Neural crest cell (in vitro differentiated cells): ENCODE results near the gene IGFALS. TPM values are rescaled to one million over a fixed set of nuclear protein-coding genes. Genes with fewer than 3 reads are reported as not detected.

Experiments
- DNase-seq: peaks from one replicate; pipeline ENCODE4 v3.0.0; 2021; ENCODE audit warnings: low read depth, mixed read lengths, low spot score
- H3K27ac Mint-ChIP-seq: one replicate; pipeline ENCODE4 v1.8.0; 2021; ENCODE audit warnings: mild to moderate bottlenecking, mixed read lengths; ENCODE audit not compliant: unreplicated experiment
- H3K27me3 Mint-ChIP-seq: 2 replicates; pipeline ENCODE4 v1.8.0; 2021; ENCODE audit warnings: low read depth, mild to moderate bottlenecking, mixed read lengths
- H3K36me3 Mint-ChIP-seq: 2 replicates; pipeline ENCODE4 v1.8.0; 2021; ENCODE audit warnings: low read depth, mild to moderate bottlenecking, mixed read lengths
- H3K4me1 Mint-ChIP-seq: 2 replicates; pipeline ENCODE4 v1.8.0; 2021; ENCODE audit warnings: mixed read lengths
- H3K4me3 Mint-ChIP-seq: one replicate; pipeline ENCODE4 v1.8.0; 2021; ENCODE audit warnings: mild to moderate bottlenecking, mixed read lengths
- H3K9me3 Mint-ChIP-seq: 2 replicates; pipeline ENCODE4 v1.8.0; 2021; ENCODE audit warnings: mixed read lengths
- total RNA-seq: library from RNA; stranded (reverse); gene quantifications from 2 replicates; pipeline ENCODE4 v1.2.1, GENCODE V29; 2021
- TF ChIP-seq, protein P1 (sequence below): fragments of 200-600 bp; sonication (generic); conservative IDR thresholded peaks from 2 replicates; pipeline ENCODE4 v1.5.0; 2021; ENCODE audit warnings: antibody characterized with exemption, mild to moderate bottlenecking

The IGFALS gene
- total RNA-seq, 1 donor from 2014 or later, result 0.14 TPM

- Mint-ChIP-seq H3K4me3 (no peak overlapping the region), H3K27ac (no peak overlapping the region)
These were observed 48.2 kb downstream of the IGFALS start for GRCh38 chr16:1745181-1745899.

GRCh38 chr16:1744338-1744840, 49.1 kb downstream of the IGFALS start:
- Mint-ChIP-seq H3K36me3 (no peaks in the 10 kb centered on the region), H3K27ac (no peak overlapping the region), H3K27me3 (no peaks in the 10 kb centered on the region), H3K4me1 (no peaks in the 10 kb centered on the region), H3K4me3 (no peak overlapping the region), H3K9me3 (no peaks in the 10 kb centered on the region)
- TF ChIP-seq, protein P1, sequence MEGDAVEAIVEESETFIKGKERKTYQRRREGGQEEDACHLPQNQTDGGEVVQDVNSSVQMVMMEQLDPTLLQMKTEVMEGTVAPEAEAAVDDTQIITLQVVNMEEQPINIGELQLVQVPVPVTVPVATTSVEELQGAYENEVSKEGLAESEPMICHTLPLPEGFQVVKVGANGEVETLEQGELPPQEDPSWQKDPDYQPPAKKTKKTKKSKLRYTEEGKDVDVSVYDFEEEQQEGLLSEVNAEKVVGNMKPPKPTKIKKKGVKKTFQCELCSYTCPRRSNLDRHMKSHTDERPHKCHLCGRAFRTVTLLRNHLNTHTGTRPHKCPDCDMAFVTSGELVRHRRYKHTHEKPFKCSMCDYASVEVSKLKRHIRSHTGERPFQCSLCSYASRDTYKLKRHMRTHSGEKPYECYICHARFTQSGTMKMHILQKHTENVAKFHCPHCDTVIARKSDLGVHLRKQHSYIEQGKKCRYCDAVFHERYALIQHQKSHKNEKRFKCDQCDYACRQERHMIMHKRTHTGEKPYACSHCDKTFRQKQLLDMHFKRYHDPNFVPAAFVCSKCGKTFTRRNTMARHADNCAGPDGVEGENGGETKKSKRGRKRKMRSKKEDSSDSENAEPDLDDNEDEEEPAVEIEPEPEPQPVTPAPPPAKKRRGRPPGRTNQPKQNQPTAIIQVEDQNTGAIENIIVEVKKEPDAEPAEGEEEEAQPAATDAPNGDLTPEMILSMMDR, result no peak
- no peak for DNase-seq

More at GRCh38 chr16:1745181-1745899, 48.2 kb downstream of the IGFALS start:
- no peaks in the 10 kb centered on the region for H3K27me3 Mint-ChIP-seq
- H3K9me3 Mint-ChIP-seq, result no peaks in the 10 kb centered on the region
- H3K36me3 Mint-ChIP-seq, result no peaks in the 10 kb centered on the region
- DNase-seq, result no peak
- TF ChIP-seq, protein P1, result no peak
- H3K4me1 Mint-ChIP-seq, result no peaks in the 10 kb centered on the region

GRCh38 chr16:1743376-1744337, 49.8 kb downstream of the IGFALS start:
- no peak overlapping the region for H3K27ac Mint-ChIP-seq
- H3K9me3 Mint-ChIP-seq, result no peaks in the 10 kb centered on the region
- TF ChIP-seq, protein P1, result no peak
- DNase-seq, result no peak
- no peaks in the 10 kb centered on the region for H3K36me3 Mint-ChIP-seq
- no peaks in the 10 kb centered on the region for H3K27me3 Mint-ChIP-seq
- no peaks in the 10 kb centered on the region for H3K4me1 Mint-ChIP-seq
- H3K4me3 Mint-ChIP-seq, result no peak overlapping the region

GRCh38 chr16:1741553-1742165, 51.8 kb downstream of the IGFALS start:
- Mint-ChIP-seq H3K9me3 (no peaks in the 10 kb centered on the region), H3K4me3 (no peak overlapping the region)
- TF ChIP-seq, protein P1, result no peak

DNA sequence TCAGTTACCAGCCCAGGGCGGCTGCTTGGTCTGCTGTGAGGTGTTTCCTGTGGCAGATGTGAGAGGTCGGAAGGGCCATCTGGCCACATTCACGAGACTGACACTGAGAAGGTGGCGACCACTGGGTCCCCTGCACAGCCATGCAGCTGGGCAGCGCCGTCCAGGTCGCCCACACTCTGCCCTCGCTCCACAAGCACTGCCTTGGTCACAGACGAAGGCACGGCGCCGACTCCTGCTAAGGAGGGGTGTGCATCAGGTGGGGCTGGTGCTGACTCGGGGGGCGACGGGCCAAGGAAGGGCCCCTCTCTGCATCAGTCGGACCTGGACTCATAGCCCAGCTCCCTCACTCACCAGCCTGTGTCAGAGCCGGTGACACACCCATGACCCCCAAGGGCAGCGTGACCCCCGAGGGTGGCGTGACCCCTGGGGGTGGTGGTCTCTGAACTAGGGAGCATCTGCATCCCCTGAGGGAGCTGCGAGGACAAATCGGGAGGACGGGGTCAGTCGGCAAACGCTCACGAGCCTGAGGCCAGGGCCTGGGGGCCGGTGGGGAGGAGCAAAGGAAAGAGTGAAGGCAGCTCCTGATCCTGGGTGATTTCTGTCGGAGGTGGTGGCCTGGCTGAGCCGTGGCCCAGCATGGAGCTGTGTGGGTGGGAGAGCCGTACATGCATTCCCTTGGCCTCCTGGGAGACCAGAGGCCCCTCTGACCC, 52.6 kb downstream of the IGFALS start:
- H3K27ac Mint-ChIP-seq, result peak overlapping the region; percentile 43
- H3K4me1 Mint-ChIP-seq, result no peaks in the 10 kb centered on the region
- TF ChIP-seq, protein P1, result no peak
- DNase-seq, result no peak
- no peaks in the 10 kb centered on the region for H3K27me3 Mint-ChIP-seq
- no peak overlapping the region for H3K4me3 Mint-ChIP-seq
- no peaks in the 10 kb centered on the region for H3K36me3 Mint-ChIP-seq
- H3K9me3 Mint-ChIP-seq, result no peaks in the 10 kb centered on the region

More at GRCh38 chr16:1741553-1742165, 51.8 kb downstream of the IGFALS start:
- no peak for DNase-seq
- H3K27ac Mint-ChIP-seq, result no peak overlapping the region
- H3K27me3 Mint-ChIP-seq, result no peaks in the 10 kb centered on the region
- no peaks in the 10 kb centered on the region for H3K4me1 Mint-ChIP-seq
- no peaks in the 10 kb centered on the region for H3K36me3 Mint-ChIP-seq
